DMS 273 (cell line): ENCODE measurements around the gene PAK2.
A peak's percentile ranks its signal among the peaks of the same experiment; 100 is the strongest.
"Not testable (repeated sequence)": the region's sequence is repeated elsewhere in the genome, so short reads cannot be mapped to it uniquely, and the experiment has no call there.

Experiments
- DNase-seq: peaks from one replicate; lab custom pipeline; 2025; ENCODE audit not compliant: unreplicated experiment; lab: John Stamatoyannopoulos, UW

Gene PAK2

GRCh38 chr3:196736670-196737374 is 2.8 kb upstream of the PAK2 start:
- no peak for DNase-seq

GRCh38 chr3:196737655-196738054 is 2.0 kb upstream of the PAK2 start:
- no peak for DNase-seq

DNA sequence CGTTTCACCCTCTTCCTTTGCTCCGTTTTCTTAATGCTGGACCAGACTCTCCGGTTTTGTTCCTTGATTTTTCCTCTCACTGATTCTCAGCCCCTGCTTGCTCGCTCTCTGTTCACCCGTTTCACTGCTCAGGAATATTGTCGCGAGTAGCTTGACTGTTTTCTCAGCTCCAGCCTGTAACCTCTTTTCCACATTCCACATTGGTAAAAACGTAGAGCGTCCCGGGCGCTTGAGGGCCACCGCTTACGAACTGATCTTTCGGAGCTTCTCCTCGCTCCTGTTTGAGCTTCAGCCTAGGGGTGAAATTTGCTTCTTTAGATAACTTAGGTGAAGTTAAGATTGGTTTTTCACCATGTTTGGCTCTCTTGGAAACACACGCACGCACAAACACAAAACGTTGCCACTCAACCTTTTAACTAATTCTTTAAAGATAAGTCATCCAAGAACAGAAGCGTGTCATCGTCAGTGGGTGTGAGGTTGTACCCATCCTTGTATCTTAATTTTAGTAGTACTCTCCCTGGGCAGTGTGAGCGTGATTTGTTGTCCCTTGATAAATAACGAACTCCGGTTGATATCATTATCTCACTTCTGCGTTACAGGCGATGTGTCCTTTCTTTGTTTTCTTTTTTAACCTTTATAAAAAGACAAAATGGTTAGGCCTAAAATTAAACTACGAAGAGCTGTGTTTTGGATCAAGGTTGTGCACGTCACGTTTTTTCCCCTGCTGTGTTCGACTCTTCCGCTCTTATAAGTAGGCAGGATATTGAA is 1.0 kb downstream of the PAK2 start:
- DNase-seq: peak; percentile 86

DNA sequence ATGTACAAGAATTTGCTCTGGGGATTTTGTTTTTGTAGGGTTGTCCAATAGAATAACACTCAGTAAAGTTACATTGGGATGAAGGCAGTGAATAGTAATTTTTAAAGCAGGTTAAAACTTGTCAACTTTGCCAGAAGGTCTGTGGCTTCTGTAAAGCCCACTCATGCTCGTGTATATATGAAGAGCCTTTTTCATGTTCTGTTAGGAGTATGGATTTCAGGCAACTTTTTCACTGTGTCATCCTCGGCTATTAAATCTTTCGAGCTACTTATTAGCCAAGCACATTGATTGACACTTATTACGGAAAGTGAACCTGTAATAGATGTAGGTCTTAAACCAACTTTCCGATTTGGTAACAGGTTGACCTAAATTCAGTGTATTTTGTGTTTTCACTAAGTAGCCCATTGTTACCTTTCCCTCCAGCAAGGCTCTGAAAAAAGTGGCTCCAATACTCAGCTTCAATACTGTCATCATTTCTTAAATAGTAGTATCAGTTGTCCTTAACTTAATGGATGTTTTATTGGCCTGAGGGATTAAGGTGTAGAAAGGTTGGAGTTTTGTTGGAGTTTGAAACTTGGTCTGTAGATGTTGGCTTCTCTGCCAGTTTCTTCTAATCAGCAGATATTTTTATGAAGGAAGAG is 1.7 kb downstream of the PAK2 start:
- peak; percentile 43 for DNase-seq

GRCh38 chr3:196743569-196743968 is 3.9 kb downstream of the PAK2 start:
- DNase-seq: not testable (repeated sequence)

DNA sequence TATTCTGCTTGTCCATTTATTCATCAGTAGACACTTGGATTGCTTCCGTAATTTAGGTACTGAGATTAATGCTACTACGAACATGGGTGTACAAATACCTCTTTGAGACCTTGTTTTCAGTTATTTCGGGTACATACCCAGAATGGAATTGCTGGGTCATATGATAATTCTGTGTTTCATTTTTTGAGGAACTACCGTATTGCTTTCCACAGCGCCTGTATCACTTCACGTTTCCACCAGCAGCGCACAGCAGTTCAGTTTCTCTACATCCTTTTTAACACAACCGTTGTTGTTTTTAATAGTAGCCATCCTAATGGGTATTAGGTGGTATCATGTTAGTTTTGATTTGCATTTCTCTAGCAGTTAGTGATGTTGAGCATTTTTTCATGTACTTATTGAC is 9.5 kb downstream of the PAK2 start:
- no peak for DNase-seq

DNA sequence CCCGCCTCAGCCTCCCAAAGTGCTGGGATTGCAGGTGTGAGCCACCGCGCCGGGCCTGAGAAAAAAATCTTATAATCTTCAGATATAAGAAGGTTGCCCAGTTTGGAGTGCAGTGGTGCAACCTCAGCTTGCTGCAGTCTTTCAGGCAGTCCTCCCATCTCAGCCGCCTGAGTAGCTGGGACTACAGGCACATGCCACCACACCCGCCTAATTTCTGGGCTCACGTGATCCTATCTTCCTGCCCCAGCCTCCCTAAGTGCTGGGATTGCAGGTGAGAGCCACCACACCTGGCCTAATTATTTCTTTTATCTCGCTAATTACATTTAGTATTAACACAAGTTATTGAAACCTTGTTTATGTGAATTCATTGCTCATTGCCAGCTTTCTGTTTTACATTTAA is 13.5 kb downstream of the PAK2 start:
- no peak for DNase-seq

GRCh38 chr3:196754091-196754981 is 14.7 kb downstream of the PAK2 start:
- no peak for DNase-seq

DNA sequence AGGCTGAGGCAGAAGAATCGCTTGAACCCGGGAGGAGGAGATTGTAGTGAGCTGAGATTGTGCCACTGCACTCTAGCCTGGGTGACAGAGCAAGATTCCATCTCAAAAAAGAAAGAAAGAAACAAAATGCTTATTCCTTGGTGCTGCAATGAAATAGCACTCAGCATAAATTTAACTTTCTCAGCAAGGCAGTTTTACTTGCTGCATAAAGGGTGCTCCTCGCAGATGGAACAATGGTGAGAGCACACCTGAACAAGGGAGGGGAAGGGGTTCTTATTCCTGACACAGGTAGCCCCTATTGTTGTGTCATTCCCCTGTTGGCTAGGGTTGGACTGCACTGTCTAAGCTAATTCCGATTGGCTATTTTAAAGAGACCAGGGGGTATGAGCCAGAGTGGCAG is 17.1 kb downstream of the PAK2 start:
- no peak for DNase-seq

DNA sequence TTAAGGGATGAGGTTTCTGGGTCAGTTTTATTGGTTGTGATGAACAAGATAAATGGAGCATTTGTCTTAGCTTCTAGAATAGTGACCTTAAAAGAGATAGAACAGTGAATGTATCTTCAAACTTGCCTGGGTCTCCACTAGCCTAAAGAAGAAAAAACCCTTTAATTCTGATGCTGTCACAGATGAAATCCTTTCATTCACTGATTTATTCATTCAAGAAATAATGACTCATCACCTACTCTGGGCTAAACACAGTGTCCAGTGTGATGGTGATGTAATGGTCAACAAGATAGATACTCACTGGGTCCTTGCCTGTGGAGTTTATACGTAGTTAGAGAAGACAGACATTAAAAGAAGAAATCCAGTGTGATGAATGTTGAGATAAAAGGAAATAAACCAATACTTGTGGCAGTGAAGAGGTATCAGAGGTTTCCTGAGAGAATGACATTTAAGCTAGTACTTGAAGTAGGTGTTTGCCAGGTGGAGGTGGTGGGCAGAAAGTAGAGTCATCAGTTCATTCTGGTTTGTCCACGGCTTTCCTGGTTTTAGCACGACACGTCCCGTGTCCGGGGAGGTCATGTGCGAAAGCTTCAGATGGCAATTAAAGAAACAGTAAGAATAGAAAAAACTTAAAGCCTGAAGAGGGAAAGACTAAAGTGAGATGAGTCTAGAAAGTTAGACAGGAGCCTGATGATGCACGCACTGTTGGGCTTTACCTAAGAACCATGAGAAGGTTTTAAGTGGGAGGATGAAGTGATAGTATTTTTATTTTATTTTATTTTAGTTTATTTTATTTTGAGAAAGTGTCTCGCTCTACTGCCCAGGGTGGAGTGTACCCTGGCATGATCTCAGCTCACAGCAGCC is 18.5 kb downstream of the PAK2 start:
- DNase-seq: no peak

- no peak for DNase-seq
These were observed 23.5 kb downstream of the PAK2 start for GRCh38 chr3:196763179-196763578.

DNA sequence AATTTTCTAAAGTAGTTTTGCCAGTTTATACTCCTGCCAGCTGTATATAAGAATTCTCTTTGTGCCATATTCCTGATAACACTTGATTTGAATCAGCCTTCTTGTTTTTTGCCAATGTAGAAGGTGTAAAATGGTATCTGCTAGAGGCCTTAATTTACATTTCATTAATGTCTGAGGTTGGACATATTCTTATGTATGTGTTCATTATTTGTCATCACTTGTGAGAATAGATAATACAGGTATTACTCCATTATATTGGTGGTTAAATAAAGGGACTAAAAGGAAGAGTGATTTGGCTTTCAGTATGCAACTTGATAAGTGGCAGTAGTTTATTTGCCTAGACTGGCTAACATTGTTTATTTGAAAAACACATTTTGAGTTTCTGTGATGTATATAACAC is 25.8 kb downstream of the PAK2 start:
- no peak for DNase-seq

DNA sequence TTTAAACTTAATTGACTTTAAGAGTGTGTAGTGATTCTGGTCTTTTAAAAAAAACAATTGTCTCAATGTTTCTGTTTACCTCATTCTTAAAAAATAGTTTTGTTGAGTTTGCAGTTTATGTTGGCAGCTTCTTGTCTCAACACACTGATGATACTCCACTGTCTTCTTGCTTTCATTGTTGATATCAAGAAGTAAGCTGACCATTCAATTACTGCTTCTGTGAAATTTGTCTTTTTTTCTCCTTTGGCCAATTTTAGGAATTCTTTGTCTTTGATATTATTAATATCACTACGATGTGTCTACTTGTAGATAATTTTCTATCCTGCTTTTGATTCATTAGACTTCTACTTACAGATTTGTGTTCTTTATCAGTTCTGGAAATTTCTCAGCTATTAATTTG is 31.4 kb downstream of the PAK2 start:
- DNase-seq: no peak

DNA sequence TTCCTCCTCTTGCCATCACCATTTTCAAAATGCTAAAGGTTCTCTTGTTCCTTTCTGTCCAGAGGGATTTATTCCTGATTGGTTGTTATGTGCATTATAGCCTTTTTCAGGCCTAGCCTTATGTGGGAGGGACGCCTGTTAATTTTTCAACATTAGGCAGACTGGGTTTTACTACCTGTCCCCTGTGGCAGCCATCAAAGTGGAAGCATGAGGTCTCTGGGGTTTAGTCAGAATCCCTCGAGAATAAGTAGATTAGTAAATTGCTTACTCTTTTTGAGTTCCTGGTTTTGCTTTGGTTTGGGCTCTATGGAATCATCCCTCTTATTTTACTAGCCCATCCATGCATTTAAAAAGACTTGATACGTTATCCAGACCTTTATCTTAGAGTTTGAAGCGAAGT is 32.4 kb downstream of the PAK2 start:
- DNase-seq: no peak

- DNase-seq: no peak
These were observed 33.2 kb downstream of the PAK2 start for GRCh38 chr3:196772897-196773296.

DNA sequence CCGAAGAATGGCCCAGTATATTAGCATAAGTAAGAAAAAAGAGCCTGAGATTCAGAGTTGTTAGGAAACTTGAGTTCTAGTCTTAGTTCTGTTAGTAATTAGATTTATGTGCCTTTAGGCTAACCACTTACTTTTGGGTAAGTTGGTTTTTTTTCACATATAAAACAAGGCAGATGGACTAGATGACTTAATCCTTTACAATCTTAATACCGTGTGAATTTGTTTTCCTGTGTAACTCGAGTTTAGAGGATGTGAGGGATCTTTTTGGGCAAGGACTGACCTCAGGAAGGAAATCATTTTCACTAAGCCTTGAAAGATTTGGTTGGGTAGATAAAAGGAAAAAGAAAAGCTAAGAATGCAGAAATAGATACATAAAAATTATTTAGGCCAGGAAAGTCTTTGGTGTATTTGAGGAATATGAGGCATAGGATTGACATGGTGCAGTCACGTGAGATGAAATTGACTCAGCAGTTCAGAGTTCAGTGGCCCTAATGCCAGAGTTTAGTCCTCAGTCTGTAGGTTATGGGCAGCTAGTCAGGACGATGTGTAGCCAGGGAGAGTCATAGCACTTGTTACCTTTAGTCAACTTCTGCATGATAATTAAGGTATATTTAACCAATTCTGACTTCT is 34.6 kb downstream of the PAK2 start:
- DNase-seq: no peak

- no peak for DNase-seq
These were observed 35.3 kb downstream of the PAK2 start for GRCh38 chr3:196774848-196775422.

DNA sequence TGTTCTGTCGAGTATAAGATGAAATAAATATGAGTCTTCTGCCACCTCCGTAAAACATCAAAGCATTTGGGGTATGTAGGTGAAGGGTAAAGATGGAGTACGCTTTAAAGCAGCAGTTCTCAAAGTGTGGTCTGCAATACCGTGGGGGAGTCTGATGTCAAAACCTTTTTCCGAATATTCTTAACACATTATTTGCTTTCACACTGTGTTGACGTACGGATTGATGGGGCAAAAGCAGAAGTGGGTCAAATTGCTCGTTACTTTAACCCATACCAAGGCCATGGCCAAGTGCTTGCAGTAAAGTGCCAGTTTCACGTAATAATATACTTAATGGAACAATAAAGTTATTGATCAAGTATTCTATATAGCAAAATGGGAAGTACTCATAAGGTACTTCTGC is 36.3 kb downstream of the PAK2 start:
- no peak for DNase-seq

- DNase-seq: no peak
These were observed 38.2 kb downstream of the PAK2 start for GRCh38 chr3:196777836-196778235.
